HG03521 (cell line): ENCODE results near the gene COPS8.

Experiments
- ATAC-seq: cut with Tn5 transposase; IDR thresholded peaks from one replicate; pipeline ENCODE4 v1.9.1; 2021; ENCODE audit warnings: mild to moderate bottlenecking, moderate library complexity; ENCODE audit not compliant: unreplicated experiment

COPS8 gene

DNA sequence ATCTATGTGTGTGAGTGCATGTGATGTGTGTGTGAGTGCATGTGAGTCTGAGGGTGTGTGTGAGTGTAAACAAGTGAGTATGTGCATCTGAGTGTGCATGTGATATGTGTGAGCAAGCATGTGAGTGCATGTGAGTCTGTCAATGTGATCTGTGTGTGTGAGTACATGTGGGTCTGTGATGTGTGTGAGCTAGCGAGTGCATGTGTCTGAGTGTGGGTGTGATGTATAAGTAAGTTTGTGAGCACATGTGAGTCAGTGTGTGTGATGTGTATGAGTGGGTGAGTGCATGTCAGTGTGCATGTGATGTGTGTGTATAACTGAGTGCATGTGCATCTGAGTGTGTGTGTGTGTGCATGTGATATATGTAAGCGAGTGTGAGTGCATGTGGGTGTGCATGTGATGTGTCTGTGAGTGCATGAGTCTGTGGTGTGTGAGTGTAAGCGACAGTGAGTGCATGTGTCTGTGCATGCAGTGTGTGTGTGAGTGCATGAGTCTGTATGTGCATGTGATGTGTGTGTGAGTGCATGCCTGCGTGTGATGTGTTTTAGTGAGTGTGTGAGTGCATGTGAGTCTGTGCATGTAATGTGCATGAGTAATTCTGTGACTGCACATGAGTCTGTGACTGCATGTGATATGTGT is 44.1 kb downstream of the COPS8 start:
- ATAC-seq = no peak

DNA sequence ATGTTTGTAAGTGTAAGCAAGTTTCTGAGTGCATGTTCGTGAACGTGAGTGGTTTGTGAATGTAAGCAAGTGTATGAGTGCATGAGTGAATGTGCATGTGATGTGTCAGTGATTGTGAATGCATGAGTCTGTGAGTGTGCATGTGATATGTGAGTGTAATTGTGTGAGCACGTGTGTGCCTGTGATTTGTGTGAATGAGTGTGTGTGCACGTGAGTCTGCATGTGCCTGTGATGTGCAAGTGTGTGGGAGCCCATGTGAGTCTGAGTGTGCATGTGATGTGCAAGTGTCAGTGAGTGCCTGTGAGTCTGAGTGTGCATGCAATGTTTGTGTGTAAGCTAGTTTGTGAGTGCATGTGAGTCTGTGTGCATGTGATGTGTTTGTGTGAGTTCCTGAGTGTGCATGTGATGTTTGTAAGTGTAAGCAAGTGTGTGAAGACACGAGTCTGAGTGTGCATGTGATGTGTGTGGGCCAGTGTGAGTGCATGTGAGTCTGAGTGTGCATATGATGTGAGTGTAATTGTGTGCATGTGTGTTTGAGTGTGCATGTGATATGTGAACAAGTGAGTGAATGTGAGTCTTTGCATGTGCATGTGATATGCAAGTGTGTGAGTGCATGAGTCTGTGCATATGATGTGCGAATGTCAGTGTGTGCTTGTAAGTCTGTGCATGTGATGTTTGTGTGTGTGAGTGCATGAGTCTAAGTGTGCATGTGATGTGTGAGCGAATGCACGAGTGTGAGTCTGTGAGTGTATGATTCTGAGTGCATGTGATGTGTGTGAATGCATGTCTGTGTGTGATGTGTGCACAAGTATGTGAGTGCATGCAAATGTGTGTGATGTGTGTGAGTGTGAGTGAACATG is 45.1 kb downstream of the COPS8 start:
- no peak for ATAC-seq

DNA sequence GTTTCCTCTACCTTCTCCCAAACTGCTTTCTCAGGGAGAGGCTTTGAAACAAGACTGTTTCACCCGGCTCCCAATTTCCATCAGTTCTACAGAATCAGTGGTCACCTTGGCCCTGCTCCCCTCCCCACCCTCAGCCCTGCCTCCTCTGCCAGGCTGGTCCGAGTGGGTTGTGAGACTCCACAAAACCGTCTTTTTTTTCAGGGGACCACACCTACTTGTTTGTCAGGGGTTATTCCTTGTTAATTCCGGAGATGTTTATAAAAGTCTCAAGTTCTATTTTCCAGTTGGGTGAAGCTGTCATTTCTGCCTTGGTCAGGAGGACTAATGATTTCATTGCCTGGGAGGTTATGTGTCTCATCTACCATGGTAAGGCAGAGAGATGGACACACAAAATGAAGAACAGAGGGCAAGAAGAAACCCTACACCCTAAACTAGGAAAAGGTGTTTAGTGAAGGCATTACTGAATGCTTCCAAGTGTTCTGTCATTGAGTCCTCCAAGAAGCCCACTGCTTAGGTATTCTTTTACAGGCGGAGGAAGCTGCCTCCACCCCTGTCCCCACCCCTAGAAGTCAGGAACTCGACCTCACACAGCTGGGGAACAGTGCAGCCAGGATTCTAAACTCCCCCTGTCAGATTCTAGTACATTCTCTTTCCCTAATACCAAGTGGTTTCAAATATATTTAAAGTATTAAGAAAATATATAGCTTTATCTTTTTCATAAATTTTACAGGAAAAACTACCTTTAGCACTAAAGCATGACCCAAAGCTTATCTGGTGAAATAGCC is 46.3 kb downstream of the COPS8 start:
- ATAC-seq = no peak

GRCh38 chr2:237132799-237133198 is 47.1 kb downstream of the COPS8 start:
- no peak for ATAC-seq

DNA sequence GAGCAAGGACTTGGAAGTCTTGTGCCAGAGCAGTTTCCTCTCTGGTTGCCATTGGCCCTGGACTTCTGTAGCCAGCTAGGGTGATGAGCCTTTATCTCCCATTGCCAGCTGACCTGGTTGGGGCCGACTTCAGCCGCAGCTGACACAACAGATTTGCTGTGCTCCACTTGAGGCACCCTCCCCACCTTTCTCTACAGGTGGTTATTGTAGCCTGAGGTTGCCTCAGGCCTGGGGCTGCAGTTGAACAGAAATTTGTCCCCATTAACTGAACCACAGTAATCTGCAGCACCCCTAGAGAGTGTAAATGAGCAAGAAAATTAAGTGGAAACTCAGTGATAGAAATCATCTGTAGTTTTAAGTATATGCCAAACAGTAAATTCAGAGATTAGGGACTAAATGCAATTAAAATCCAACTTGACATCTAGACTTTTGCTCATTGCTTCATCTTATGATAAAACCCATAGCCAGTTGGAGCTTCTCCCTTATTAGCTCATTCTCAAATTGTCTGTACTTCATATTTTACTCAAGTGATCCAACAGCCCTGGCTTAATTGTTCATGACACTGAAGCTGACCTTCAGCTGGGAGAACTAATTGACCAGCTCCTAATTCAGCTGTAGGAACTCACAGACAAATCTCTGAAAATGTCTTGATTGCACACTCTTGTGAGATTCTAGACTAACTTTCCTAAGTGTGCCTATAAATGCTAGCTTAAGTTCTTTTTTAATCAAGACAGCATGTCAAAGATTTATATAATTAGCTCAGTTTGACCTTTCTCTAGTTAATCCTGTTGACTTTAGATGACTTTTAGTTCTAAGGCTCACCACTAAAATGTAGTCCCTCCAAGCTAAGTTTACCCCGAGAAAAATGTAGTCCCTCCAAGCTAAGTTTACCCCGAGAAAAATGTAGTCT is 48.9 kb downstream of the COPS8 start:
- ATAC-seq = no peak

GRCh38 chr2:237136824-237137223 is 51.1 kb downstream of the COPS8 start:
- no peak for ATAC-seq

GRCh38 chr2:237137626-237138323 is 52.1 kb downstream of the COPS8 start:
- ATAC-seq = no peak

DNA sequence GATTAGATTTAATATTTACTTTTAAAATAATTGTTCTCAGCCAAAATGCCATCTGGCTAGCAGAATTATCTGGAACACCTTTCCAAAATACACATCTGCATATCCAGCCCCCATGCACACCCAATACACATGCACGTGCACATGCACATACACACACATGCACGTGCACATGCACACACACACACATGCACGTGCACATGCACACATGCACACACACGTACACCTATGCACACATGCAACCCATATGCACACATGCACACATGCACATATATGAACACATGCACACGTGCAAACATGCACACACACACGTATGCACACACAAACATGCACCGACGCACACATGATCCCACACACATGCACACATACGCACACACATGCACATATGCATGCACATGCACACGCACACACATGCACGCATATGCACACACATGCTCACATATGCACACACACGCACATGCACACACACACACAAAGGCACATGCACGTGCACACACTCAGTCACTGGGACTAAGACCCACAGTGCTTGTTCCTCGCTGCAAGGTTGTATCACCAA is 53.5 kb downstream of the COPS8 start:
- no peak for ATAC-seq

GRCh38 chr2:237140689-237141285 is 55.1 kb downstream of the COPS8 start:
- no peak for ATAC-seq

GRCh38 chr2:237141571-237142051 is 55.9 kb downstream of the COPS8 start:
- ATAC-seq = no peak

GRCh38 chr2:237143118-237143517 is 57.4 kb downstream of the COPS8 start:
- ATAC-seq = no peak

GRCh38 chr2:237143676-237144440 is 58.2 kb downstream of the COPS8 start:
- no peak for ATAC-seq

GRCh38 chr2:237144516-237144915 is 58.8 kb downstream of the COPS8 start:
- ATAC-seq = no peak

GRCh38 chr2:237147317-237147716 is 61.6 kb downstream of the COPS8 start:
- ATAC-seq = no peak

GRCh38 chr2:237148624-237149023 is 62.9 kb downstream of the COPS8 start:
- no peak for ATAC-seq

- no peak for ATAC-seq
Observed at GRCh38 chr2:237149425-237149824, 63.7 kb downstream of the COPS8 start.
